OCI-LY1 (cell line): Measurements from ENCODE around the gene VWA3B.

Source experiments
- H2AFZ ChIP-seq: fragments of 200-600 bp; sonication (generic), shearing (Covaris generic); 2 replicates; pipeline ENCODE4 v1.6.0; 2014; ENCODE audit warnings: antibody characterized with exemption, mild to moderate bottlenecking, low read length
- H3F3A ChIP-seq: fragments of 200-600 bp; sonication (generic), shearing (Covaris generic); 2 replicates; pipeline ENCODE4 v1.6.0; 2014; ENCODE audit warnings: mild to moderate bottlenecking, antibody characterized with exemption, low read length, moderate library complexity; ENCODE audit not compliant: insufficient read depth
- H3K27ac ChIP-seq: fragments of 200-600 bp; sonication (generic); 2 replicates; pipeline ENCODE4 v1.5.1; 2014; ENCODE audit warnings: low read length, mixed run types, mild to moderate bottlenecking, low read depth; ENCODE audit not compliant: poor library complexity, severe bottlenecking
- H3K27me3 ChIP-seq: fragments of 200-600 bp; sonication (generic); 2 replicates; pipeline ENCODE4 v1.6.0; 2014; ENCODE audit warnings: antibody characterized with exemption, mild to moderate bottlenecking, low read length, moderate library complexity; ENCODE audit not compliant: insufficient read depth
- H3K36me3 ChIP-seq: fragments of 200-600 bp; sonication (generic); 2 replicates; pipeline ENCODE4 v1.6.1; 2014; ENCODE audit warnings: mild to moderate bottlenecking, antibody characterized with exemption, low read length, moderate library complexity, mixed read lengths; ENCODE audit not compliant: insufficient read depth
- H3K4me1 ChIP-seq: fragments of 200-600 bp; sonication (generic); 2 replicates; pipeline ENCODE4 v1.5.1; 2014; ENCODE audit warnings: mild to moderate bottlenecking, low read length, moderate library complexity; ENCODE audit not compliant: insufficient read depth, severe bottlenecking
- H3K4me2 ChIP-seq: fragments of 200-600 bp; sonication (generic), shearing (Covaris generic); 2 replicates; pipeline ENCODE4 v1.6.1; 2014; ENCODE audit warnings: low read length
- H3K4me3 ChIP-seq: fragments of 200-600 bp; sonication (generic); 2 replicates; pipeline ENCODE4 v1.5.1; 2014; ENCODE audit warnings: low read length, low read depth, mild to moderate bottlenecking, mixed read lengths; ENCODE audit not compliant: poor library complexity, severe bottlenecking
- H3K79me2 ChIP-seq: fragments of 200-600 bp; shearing (Covaris generic); 2 replicates; pipeline ENCODE4 v1.6.1; 2016; ENCODE audit warnings: mixed run types, low read length, mixed read lengths; ENCODE audit not compliant: insufficient read depth
- H3K9ac ChIP-seq: fragments of 200-600 bp; sonication (generic), shearing (Covaris generic); 2 replicates; pipeline ENCODE4 v1.6.1; 2014; ENCODE audit warnings: mild to moderate bottlenecking, low read length, mixed read lengths
- H3K9me2 ChIP-seq: fragments of 200-600 bp; sonication (generic), shearing (Covaris generic); 2 replicates; pipeline ENCODE4 v1.6.1; 2014; ENCODE audit warnings: low read depth, mild to moderate bottlenecking, low read length, mixed read lengths
- H3K9me3 ChIP-seq: fragments of 200-600 bp; shearing (Covaris generic); 2 replicates; pipeline ENCODE4 v1.6.1; 2014; ENCODE audit warnings: low read length, mixed read lengths
- H4K20me1 ChIP-seq: fragments of 200-600 bp; sonication (generic), shearing (Covaris generic); 2 replicates; pipeline ENCODE4 v1.6.0; 2016; ENCODE audit warnings: mild to moderate bottlenecking, low read length; ENCODE audit not compliant: insufficient read depth
- CTCF ChIP-seq: fragments of 200-600 bp; sonication (generic), shearing (Covaris generic); IDR thresholded peaks from 2 replicates; pipeline ENCODE4 v1.5.1; 2017; ENCODE audit warnings: mild to moderate bottlenecking, antibody characterized with exemption, low read length, moderate library complexity, mixed read lengths
- EZH2 ChIP-seq: fragments of 200-600 bp; sonication (generic), shearing (Covaris generic); IDR thresholded peaks from 2 replicates; pipeline ENCODE4 v1.8.0; 2017; ENCODE audit warnings: borderline replicate concordance, mixed run types, mild to moderate bottlenecking, antibody characterized with exemption, low read length, moderate library complexity, mixed read lengths

The VWA3B gene

DNA sequence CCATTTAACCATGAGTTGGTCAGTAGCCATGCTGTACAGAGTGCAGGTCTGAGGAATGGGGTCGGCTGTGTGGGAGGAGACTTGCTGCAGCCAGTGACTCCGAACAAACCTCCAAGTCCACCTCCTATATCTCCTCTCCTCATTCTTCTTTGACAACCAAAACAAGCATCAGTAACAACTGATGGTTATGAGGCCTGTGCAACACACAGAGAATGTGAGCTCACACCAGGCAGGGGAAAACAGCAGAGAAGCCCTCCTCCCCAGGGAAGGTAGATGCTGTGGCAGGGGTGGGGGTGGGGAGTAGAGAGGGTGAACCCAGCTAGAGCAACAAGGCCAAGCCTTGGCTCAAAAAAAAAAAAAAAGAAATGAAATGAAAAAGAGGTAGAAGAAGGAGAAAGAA is 247.0 kb downstream of the VWA3B start:
- Histone ChIP-seq H3K4me3 (no peak overlapping the region), H3K79me2 (no peaks in the 10 kb centered on the region), H4K20me1 (no peaks in the 10 kb centered on the region), H3K9me2 (no peaks in the 10 kb centered on the region), H3K9me3 (no peaks in the 10 kb centered on the region), H3K27me3 (no peaks in the 10 kb centered on the region), H3K9ac (no peak overlapping the region), H3K36me3 (no peaks in the 10 kb centered on the region), H2AFZ (no peak overlapping the region), H3K4me2 (no peak overlapping the region), H3F3A (no peaks in the 10 kb centered on the region), H3K4me1 (no peaks in the 10 kb centered on the region), H3K27ac (no peak overlapping the region)
- TF ChIP-seq EZH2 (no peak), CTCF (no peak)

- Histone ChIP-seq H3K79me2 (no peaks in the 10 kb centered on the region), H3K9me2 (no peaks in the 10 kb centered on the region), H3K4me3 (no peak overlapping the region), H3K27me3 (no peaks in the 10 kb centered on the region), H3K9me3 (no peaks in the 10 kb centered on the region), H4K20me1 (no peaks in the 10 kb centered on the region), H3K4me1 (no peaks in the 10 kb centered on the region), H3K27ac (no peak overlapping the region), H3K4me2 (no peak overlapping the region), H3K9ac (no peak overlapping the region), H3K36me3 (no peaks in the 10 kb centered on the region), H3F3A (no peaks in the 10 kb centered on the region), H2AFZ (no peak overlapping the region)
- TF ChIP-seq EZH2 (no peak), CTCF (no peak)
Observed at GRCh38 chr2:98334439-98335078, 247.6 kb downstream of the VWA3B start.

- Histone ChIP-seq H3K27me3 (no peaks in the 10 kb centered on the region), H4K20me1 (no peaks in the 10 kb centered on the region), H3K9me2 (no peaks in the 10 kb centered on the region), H3K9me3 (no peaks in the 10 kb centered on the region), H3K27ac (no peak overlapping the region), H3F3A (no peaks in the 10 kb centered on the region), H3K9ac (no peak overlapping the region), H3K79me2 (no peaks in the 10 kb centered on the region), H3K4me2 (no peak overlapping the region), H2AFZ (no peak overlapping the region), H3K36me3 (no peaks in the 10 kb centered on the region), H3K4me3 (no peak overlapping the region), H3K4me1 (no peaks in the 10 kb centered on the region)
- TF ChIP-seq EZH2 (no peak), CTCF (no peak)
Observed at GRCh38 chr2:98335271-98335670, 248.3 kb downstream of the VWA3B start.
